GM23338 (cell line): ENCODE measurements around the gene PRPF6.

Experiments used
- EZH2 ChIP-seq: fragments of 200-600 bp; sonication (generic); IDR thresholded peaks from one replicate; pipeline ENCODE4 v1.8.0; 2017; ENCODE audit warnings: antibody characterized with exemption, mild to moderate bottlenecking, low read depth; ENCODE audit not compliant: unreplicated experiment
- EZH2phosphoT487 ChIP-seq: fragments of 200-600 bp; sonication (generic); IDR thresholded peaks from one replicate; pipeline ENCODE4 v1.8.1; 2018; ENCODE audit warnings: antibody characterized with exemption; ENCODE audit not compliant: unreplicated experiment
- ZNF114 ChIP-seq: fragments of 250-450 bp; sonication (Bioruptor Pico); IDR thresholded peaks from 2 replicates; pipeline ENCODE4 v1.5.0; 2020; ENCODE audit warnings: mild to moderate bottlenecking, moderate library complexity
- TF ChIP-seq, protein P1 (sequence below), 2 experiments: fragments of 200-600 bp in 1 of 2; sonication (generic) in 1 of 2; conservative IDR thresholded peaks; 2 replicates each; pipeline versions ENCODE4 v1.5.1 to v1.6.1; 2016 to 2017; ENCODE audit warnings: antibody characterized with exemption in 2 of 2, low read depth in 2 of 2, mild to moderate bottlenecking in 2 of 2, moderate library complexity in 1 of 2

DNA sequence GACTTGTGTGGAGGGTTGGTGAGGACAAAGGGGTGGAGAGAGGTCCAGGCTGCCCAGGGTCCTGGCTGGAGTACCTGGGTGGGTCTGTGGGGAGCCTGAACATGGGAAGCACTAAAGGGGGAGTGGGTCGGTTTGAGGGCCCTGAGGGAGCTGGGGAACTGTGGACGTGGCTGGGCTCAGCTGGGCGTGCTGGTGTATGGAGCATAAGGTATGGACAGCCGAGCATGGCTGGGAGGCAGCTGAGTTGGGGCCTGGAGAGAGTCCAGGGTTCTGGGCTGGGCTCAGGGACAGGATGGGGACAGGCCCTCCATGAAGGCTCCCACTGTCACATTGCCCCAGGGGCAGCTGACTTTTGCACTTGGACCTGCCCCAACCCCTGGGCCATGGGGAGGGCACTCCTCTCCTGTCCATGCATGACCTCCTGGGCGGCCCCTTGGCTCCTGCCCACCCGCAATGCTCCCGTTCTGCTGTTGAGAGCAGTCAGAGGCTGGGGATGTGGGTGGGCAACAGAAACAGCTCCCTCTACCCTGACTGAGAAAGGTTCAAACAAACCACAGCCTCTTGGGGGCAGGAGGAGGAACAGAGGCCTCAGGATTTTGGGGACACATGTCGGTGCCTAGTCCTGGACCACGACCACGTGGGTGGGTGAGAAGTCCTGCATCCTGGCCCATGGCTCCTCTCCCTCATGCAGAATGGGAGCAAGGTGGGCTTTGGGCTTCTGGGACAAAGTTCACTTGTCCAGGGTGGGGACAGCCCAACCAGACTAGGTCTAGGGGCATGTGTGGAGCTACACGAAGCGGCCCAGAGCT lies 59.5 kb downstream of the PRPF6 start:
- TF ChIP-seq, protein P1, sequence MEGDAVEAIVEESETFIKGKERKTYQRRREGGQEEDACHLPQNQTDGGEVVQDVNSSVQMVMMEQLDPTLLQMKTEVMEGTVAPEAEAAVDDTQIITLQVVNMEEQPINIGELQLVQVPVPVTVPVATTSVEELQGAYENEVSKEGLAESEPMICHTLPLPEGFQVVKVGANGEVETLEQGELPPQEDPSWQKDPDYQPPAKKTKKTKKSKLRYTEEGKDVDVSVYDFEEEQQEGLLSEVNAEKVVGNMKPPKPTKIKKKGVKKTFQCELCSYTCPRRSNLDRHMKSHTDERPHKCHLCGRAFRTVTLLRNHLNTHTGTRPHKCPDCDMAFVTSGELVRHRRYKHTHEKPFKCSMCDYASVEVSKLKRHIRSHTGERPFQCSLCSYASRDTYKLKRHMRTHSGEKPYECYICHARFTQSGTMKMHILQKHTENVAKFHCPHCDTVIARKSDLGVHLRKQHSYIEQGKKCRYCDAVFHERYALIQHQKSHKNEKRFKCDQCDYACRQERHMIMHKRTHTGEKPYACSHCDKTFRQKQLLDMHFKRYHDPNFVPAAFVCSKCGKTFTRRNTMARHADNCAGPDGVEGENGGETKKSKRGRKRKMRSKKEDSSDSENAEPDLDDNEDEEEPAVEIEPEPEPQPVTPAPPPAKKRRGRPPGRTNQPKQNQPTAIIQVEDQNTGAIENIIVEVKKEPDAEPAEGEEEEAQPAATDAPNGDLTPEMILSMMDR (conservative IDR thresholded peaks at IDR 0.05; ENCODE audit: low read depth in 2 of 2), result no peak
- TF ChIP-seq ZNF114 (no peak), EZH2phosphoT487 (no peak), EZH2 (no peak)
